Measurements from ENCODE around the gene PTPRD.

The PTPRD gene

GRCh38 chr9:8382777-8383527, 2229.8 kb downstream of the PTPRD start:
- DNase-seq (ENCODE audit: low spot score) = no peak

DNA sequence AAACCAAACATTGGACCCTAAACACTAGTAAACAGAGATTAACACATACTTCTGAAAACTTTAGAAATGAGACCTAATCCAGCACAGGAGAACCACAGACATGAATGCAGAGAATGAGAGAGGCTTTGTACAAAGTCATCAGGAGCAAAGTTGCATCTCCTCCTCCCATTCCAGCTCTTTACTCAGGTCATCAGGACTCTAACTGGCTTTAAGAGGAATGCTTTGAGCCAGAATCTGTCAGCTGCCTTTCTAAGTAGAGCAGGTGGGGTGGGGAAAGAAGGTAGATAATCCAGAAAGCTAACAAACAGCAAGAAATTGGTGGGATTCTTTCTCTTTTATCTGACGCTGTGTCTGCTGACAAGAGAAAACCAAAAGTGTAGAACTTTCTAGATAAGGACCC, 2230.5 kb downstream of the PTPRD start:
- DNase-seq (ENCODE audit: low spot score) = no peak

DNA sequence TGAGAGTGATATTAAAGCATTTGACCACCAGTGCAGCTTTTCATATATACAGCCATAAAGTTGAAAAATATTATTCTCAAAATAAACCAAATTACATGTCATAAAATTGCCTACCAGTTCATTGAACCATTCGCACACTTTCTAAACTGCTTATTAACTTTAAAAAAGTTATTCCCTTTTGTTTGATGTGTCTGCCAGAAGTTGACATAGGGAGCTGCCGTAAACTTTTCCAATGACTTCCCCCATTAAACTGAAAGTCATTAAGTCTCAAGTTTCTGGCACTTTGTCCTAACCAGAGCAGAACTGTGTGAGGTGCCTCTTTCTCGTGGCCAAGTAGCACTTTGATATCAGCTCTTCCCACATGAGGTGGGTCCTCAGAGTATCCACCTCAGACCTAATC, 2231.2 kb downstream of the PTPRD start:
- DNase-seq (ENCODE audit: low spot score) = no peak

DNA sequence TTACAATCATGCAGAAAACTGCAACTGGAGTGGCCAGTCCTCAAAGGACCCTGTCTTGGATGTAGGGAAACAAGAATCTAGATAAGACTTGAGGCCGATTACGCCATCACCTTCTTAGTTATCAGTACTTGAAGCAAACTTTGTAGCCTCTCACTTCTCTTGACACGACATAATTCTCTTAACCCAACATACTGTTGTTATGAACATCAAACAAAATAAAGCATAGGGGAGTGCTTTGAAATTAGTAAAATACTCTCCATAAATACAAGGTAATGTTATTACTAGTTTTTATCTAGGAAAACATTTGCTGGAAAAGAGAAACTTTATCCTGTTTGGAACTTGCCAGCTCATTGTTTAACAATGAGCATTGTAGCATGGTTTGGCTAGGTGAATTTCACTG, 2238.3 kb downstream of the PTPRD start:
- no peak for DNase-seq (ENCODE audit: low spot score)

- DNase-seq (ENCODE audit: low spot score) = no peak
Observed at GRCh38 chr9:8371686-8372085, 2241.1 kb downstream of the PTPRD start.

DNA sequence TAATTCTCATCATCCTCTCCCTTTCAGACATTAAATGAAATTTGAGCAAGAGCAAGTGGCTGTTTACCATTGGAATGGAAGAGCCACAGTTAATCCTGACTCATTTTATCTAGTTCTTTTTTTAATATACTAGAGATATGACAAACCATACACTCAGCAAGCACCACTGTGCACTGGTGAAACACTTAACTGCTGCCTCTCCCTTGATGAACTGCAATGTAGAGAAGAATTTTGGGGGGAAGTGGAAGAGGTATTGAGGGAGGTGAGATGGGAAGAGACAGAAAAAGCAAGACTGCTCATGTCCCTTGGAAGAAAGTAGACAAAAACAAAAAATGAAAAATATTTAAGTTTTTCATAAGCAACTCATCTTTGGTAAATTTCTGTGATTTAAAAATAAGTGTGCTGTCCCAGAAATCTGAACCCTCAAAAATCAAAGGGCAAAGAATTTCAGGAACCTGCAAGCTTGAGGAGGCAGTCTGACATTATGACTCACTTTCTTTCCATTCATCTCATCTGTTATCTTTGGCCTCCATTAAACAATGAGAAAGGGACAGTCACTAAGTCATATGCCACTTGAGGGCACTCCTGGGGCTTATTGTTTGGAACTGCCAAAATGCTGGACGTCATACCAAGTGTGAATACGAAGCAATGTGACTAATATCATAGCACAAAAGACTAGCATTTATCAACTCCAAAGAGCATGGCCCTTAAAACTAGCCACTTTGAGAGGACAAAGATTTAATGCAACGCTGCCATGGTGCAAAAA, 2246.5 kb downstream of the PTPRD start:
- no peak for DNase-seq (ENCODE audit: low spot score)

- DNase-seq (ENCODE audit: low spot score) = no peak
Observed at GRCh38 chr9:8365466-8366160, 2247.2 kb downstream of the PTPRD start.

DNA sequence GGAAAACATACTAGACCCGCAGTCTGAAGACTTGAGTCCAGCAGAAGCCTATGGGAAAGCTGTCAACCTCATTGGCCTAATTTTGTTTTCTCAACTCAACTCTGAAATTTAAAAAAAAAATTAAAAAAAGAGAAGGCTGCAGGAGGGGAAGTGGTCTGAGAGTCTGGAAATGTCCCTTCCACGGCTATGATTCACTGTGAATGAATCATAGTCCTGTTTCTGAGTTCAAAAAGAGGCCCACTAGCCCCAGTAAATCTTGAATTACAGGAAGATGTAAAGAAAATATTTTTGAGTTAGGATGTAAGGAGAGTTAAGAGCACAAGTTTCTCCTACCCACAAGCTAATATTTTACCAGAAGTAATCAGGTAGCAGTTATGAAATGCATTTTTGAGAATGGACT, 2247.8 kb downstream of the PTPRD start:
- no peak for DNase-seq (ENCODE audit: low spot score)

DNA sequence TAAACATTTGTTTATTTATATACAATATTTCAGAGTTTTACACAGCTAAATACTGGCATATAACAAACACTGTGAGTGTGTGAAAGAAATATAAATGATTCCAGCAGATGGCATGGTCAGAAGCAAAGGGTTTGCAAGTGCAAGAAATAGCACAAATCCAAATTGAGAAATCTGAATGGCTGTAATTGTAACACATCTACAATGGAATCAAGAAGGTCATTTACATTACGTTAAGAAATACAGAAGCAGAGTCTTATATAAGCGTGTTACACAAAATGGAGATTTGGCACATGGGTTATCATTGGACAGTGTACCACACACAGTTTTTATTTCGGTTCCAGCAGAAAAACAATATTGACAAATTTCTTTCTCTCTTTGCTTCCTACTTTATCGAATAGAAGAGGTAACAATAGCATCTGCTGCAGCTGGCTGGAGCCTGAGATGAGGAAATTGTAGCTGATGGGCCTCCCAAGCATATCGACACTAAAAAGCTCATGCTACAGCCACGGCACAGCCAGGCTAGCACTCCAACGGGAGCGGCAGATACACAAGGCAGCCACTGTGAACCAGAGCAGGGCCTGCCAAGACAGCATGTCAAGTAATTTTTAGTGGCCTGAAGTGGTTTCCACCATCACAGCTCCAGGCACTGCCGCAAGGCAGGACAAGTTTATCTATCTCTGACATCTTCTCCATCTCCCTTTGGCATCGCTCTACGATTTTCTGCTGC, 2248.6 kb downstream of the PTPRD start:
- no peak for DNase-seq (ENCODE audit: low spot score)

- no peak for DNase-seq (ENCODE audit: low spot score)
Observed at GRCh38 chr9:8362250-8362649, 2250.6 kb downstream of the PTPRD start.

- no peak for DNase-seq (ENCODE audit: low spot score)
Observed at GRCh38 chr9:8361364-8361763, 2251.4 kb downstream of the PTPRD start.

DNA sequence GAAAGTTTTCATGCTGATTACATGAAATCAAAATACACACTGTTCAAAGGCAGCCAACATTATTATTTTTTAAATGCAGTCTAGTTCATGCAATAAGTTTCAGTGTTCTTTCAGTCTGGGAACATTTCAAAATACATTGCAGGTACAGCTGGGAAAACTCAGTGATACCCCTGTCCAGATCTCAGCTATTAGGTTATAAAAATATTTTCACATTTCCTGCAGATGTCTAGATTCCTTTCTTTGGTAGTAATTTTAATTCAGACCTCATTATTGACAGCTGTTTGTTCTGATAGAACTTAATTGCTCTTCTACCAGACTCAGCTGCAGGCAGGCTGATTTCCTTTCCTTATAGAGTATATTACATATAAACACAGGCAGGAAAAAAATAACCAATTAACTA, 2256.4 kb downstream of the PTPRD start:
- no peak for DNase-seq (ENCODE audit: low spot score)

DNA sequence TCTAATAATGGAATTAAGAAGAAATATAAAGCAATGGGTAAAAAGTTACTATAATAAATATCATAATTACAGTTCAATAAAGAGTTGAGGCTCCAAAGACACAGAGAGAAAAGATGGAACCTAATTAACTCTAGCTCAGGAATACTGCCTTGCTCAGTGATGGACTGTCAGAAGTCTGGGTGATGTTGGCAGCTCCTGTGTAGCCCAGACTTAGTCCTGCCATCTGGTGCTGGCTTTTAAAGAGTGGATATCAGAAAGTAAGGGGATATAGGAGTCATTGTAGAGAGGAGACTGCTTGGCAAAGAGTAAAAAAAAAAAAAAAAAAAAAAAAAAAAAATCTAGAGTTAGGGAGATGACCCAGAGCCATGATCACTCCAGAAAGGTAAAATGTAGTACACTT, 2261.4 kb downstream of the PTPRD start:
- DNase-seq (ENCODE audit: low spot score) = no peak

DNA sequence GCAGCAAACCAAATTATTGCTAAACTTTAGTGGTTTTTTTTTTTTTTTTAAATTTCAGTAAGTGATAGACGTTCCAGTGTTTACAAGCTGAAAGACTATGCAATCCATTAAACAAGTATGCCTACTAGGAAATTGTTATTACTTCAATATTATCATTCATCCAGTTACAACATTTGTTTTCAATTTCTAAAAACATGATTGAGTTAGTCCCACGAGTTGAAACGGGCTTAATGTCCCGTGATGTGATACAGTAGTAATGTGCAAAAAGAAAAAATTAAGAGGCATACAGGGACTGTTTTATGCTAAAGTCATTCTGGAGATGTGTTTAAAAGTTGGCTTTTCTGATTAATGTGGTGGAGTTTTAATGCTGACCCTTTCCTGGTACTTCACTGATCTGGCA, 2262.9 kb downstream of the PTPRD start:
- DNase-seq (ENCODE audit: low spot score) = no peak

GRCh38 chr9:8349376-8349775, 2263.4 kb downstream of the PTPRD start:
- no peak for DNase-seq (ENCODE audit: low spot score)

DNA sequence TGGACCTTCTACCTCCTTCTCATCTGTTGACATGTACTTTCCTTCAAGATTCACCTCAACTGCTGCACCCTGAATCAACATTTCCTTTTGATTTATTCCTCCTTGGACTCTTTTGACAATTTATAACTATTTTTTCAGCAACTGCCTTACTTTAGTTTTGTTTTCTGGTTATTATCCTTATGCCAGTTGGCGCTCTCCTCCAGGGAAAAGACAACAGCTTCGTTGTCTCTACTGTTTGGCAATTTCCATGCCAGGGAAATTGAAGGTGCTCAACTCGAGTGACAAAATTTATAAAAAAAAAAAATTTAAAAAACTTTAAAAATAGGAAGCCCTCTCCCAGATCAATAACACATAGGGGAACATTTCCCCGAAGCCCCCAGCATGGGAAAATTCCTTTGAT, 2264.0 kb downstream of the PTPRD start:
- no peak for DNase-seq (ENCODE audit: low spot score)

GRCh38 chr9:8346296-8346695, 2266.5 kb downstream of the PTPRD start:
- DNase-seq (ENCODE audit: low spot score) = no peak

GRCh38 chr9:8338767-8339510, 2273.9 kb downstream of the PTPRD start:
- DNase-seq (ENCODE audit: low spot score) = no peak

DNA sequence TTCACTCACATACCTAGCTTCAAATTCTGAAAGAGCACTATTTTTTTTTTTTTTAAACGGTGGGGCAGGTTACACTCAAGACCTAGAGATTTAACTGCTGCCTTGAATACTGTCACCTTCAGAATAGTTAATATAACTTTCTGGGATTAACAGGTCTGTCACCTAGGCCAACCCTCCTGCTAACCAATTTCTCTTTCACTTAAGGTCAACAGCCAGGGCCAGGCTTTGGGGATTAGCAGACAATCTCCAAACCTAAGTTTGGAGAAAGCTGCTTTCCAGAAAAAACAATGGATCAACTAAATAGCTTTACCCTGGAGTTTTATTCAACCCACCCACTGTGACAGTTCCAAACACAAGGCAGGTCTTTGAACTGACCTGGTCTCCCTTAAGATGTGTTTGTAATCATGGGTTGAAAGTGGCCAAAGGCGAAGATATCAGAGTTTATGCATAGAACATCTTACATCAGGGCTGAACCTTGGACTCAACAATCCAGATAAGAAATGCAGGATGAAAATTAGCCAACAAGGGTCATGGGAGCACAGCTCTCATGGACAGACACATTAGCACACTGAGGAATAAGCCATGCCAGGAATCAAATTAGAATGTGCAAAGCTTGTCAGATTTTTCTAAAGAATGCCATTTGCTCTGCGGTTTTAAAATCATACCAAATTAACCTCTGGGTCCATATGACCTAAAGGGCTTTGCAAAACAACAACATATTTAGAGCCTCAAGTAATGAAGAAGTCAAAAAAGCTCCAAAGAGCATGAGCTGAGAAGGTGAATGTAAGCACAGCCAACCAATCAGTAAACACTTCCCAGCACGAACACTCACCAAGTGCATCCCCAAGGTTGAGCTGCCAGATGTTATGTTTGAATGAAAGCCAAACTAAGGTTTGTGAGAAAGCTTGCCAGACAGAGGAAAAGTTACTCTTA, 2274.7 kb downstream of the PTPRD start:
- no peak for DNase-seq (ENCODE audit: low spot score)

DNA sequence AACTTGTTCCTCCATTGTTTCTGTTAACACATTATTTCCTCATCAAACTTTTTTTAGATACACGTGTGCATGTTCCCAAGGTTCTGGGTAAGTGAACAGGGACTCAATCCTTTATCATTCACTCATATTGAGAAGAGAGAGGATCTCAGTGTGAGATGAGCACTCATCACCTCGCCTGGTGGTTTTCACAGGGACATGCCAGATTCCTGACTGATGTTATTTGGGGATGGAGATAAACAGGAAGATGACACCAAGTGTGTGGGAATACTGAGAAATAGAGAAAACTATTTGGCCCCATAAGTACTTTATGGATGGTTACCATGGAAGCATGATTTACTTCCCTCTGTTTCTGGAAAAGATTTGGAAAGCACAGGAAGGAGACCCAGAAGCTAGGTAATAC, 2279.9 kb downstream of the PTPRD start:
- no peak for DNase-seq (ENCODE audit: low spot score)

- DNase-seq (ENCODE audit: low spot score) = no peak
Observed at GRCh38 chr9:8332331-8332650, 2280.5 kb downstream of the PTPRD start.

All from iPS-NIHi11 (cell line).